IgD-negative memory B cell (primary cell): ENCODE data around the gene RAPGEF4. TPM values are rescaled to one million over a fixed set of nuclear protein-coding genes. Genes with fewer than 3 reads are reported as not detected.
"Not testable (repeated sequence)": the region's sequence is repeated elsewhere in the genome, so short reads cannot be mapped to it uniquely, and the experiment has no call there.

Experiments used
- H3K27ac Mint-ChIP-seq, 3 donors: one replicate each; pipeline ENCODE4 v1.8.0; 2020 to 2022; ENCODE audit warnings: mild to moderate bottlenecking in 3 of 3, mixed read lengths in 3 of 3, moderate library complexity in 1 of 3
- H3K27me3 Mint-ChIP-seq: one replicate; pipeline ENCODE4 v1.8.0; 2021; ENCODE audit warnings: mixed read lengths
- H3K36me3 Mint-ChIP-seq: one replicate; pipeline ENCODE4 v1.8.0; 2020; ENCODE audit warnings: mild to moderate bottlenecking, mixed read lengths
- H3K4me1 Mint-ChIP-seq, 3 donors: one replicate each; pipeline ENCODE4 v1.8.0; 2020 to 2022; ENCODE audit warnings: mixed read lengths in 3 of 3, mild to moderate bottlenecking in 1 of 3
- H3K4me3 Mint-ChIP-seq, 4 donors: one replicate each; pipeline ENCODE4 v1.8.0; 2020 to 2022; ENCODE audit warnings: mild to moderate bottlenecking in 4 of 4, mixed read lengths in 4 of 4, moderate library complexity in 3 of 4
- H3K9me3 Mint-ChIP-seq, 3 donors: one replicate each; pipeline ENCODE4 v1.8.0; 2020 to 2021; ENCODE audit warnings: mixed read lengths in 3 of 3, mild to moderate bottlenecking in 1 of 3
- polyA plus RNA-seq: library from polyadenylated mRNA; unstranded; fragments of 300-500 nt; fragmentation: Illumina TruSeq; gene quantifications from one replicate; pipeline ENCODE4 v1.2.3, GENCODE V29; 2021

The RAPGEF4 gene
- polyA plus RNA-seq, 1 donor from 2014 or later = not detected

GRCh38 chr2:173038257-173038656 lies 302.6 kb downstream of the RAPGEF4 start:
- not testable (repeated sequence) for H3K27me3 Mint-ChIP-seq, H3K9me3 Mint-ChIP-seq, H3K27ac Mint-ChIP-seq, H3K36me3 Mint-ChIP-seq, H3K4me1 Mint-ChIP-seq
- H3K4me3 Mint-ChIP-seq = peak overlapping the region in 1 of 4 donors; percentile 56

DNA sequence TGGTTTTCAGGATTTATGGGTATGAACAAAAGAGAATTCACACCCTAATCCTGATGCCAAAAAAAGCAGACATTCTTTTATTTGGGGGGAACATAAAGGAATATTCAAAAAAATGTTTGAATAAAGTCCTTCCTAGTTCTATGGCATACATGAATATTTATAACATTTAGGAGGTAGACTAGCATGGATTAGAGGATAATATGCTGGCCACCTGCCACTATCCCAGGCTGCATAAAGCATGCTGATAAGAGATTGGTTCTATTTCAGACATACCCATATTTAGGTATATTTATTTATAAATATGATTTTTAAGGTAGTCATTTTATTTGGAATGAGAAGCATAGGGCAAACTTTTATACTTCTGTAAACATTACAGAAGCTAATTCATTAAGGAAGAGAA lies 305.1 kb downstream of the RAPGEF4 start:
- no peaks in the 10 kb centered on the region for H3K9me3 Mint-ChIP-seq
- no peak overlapping the region for H3K27ac Mint-ChIP-seq
- peaks cover 5 to 7% (median 6%) of the 10 kb centered on the region in 3 donors for H3K4me1 Mint-ChIP-seq
- no peaks in the 10 kb centered on the region for H3K36me3 Mint-ChIP-seq
- H3K27me3 Mint-ChIP-seq = no peaks in the 10 kb centered on the region
- H3K4me3 Mint-ChIP-seq = no peak overlapping the region

DNA sequence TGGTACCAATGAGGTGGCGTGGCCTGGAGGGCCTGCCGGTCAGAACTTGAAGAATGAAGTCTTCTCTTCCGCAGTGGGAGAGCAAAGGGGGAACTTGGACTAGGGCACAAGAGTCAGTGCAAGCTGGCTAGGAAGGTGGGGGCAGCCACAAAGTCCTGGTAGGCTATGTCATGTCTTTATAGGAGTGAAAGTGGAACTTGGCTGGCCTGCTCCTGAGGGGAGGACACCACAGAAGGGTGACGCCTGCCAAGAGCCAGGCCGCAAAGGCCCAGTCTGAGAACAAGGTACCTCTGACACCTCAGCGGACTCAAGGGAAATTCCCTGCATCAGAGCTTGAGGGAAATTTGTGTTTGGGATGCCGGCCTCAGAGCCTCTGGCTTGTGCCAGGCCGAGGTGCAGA lies 307.8 kb downstream of the RAPGEF4 start:
- Mint-ChIP-seq H3K36me3 (no peaks in the 10 kb centered on the region), H3K27ac (no peak overlapping the region), H3K27me3 (no peaks in the 10 kb centered on the region)

DNA sequence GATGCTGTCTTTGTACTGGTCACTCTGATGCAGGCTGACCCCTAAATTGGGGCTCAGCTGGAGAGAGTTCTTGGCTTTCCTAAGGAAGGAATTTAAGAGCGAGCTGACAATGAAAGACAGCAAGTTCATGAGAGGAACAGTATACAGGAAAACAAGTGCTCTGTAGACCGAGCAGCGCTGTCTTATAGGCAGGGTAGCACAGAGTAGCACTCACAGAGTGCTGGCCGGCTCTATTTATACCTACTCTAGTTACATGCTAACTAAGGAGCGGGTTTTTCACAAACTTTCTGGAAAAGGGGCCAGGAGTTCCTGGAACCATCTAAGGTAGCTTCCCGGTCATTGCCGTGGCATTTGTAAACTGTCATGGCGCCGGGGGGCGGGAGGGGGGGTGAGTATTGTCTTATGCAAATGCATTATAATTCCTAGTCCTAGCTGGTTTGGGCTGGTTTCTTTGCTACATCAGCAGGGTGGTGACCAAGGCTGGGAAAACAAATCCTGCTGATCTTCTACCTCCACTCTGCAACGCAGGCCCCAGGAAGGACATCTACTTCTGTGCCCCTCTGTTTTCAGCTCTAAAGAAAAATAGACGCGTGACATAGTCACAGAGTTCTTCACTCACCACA lies 308.4 kb downstream of the RAPGEF4 start:
- H3K27ac Mint-ChIP-seq = no peak overlapping the region
- H3K9me3 Mint-ChIP-seq = no peaks in the 10 kb centered on the region
- peaks cover 0 to 1% (median 0%) of the 10 kb centered on the region in 3 donors for H3K4me1 Mint-ChIP-seq
- H3K27me3 Mint-ChIP-seq = no peaks in the 10 kb centered on the region
- H3K4me3 Mint-ChIP-seq = no peak overlapping the region
- no peaks in the 10 kb centered on the region for H3K36me3 Mint-ChIP-seq

More for the DNA sequence above, 307.8 kb downstream of the RAPGEF4 start:
- H3K4me3 Mint-ChIP-seq = no peak overlapping the region
- H3K4me1 Mint-ChIP-seq = peaks cover 0 to 1% (median 0%) of the 10 kb centered on the region in 3 donors
- no peaks in the 10 kb centered on the region for H3K9me3 Mint-ChIP-seq

GRCh38 chr2:173044686-173045085 lies 309.0 kb downstream of the RAPGEF4 start:
- Mint-ChIP-seq H3K4me3 (no peak overlapping the region), H3K4me1 (peaks cover 0 to 3% (median 0%) of the 10 kb centered on the region in 3 donors), H3K27ac (no peak overlapping the region), H3K36me3 (no peaks in the 10 kb centered on the region), H3K27me3 (no peaks in the 10 kb centered on the region), H3K9me3 (peaks cover 0 to 2% (median 0%) of the 10 kb centered on the region in 3 donors)

- H3K4me1 Mint-ChIP-seq = peaks cover 0 to 3% (median 0%) of the 10 kb centered on the region in 3 donors
- H3K27ac Mint-ChIP-seq = no peak overlapping the region
- no peaks in the 10 kb centered on the region for H3K27me3 Mint-ChIP-seq
- no peak overlapping the region for H3K4me3 Mint-ChIP-seq
- H3K36me3 Mint-ChIP-seq = no peaks in the 10 kb centered on the region
- peaks cover 0 to 2% (median 0%) of the 10 kb centered on the region in 3 donors for H3K9me3 Mint-ChIP-seq
These were observed 309.5 kb downstream of the RAPGEF4 start for GRCh38 chr2:173045181-173045580.

- Mint-ChIP-seq H3K4me3 (no peak overlapping the region), H3K36me3 (no peaks in the 10 kb centered on the region), H3K27me3 (no peaks in the 10 kb centered on the region), H3K9me3 (peaks cover 0 to 2% (median 0%) of the 10 kb centered on the region in 3 donors), H3K27ac (no peak overlapping the region), H3K4me1 (peaks cover 0 to 3% (median 0%) of the 10 kb centered on the region in 3 donors)
These were observed 312.9 kb downstream of the RAPGEF4 start for GRCh38 chr2:173048522-173048896.

DNA sequence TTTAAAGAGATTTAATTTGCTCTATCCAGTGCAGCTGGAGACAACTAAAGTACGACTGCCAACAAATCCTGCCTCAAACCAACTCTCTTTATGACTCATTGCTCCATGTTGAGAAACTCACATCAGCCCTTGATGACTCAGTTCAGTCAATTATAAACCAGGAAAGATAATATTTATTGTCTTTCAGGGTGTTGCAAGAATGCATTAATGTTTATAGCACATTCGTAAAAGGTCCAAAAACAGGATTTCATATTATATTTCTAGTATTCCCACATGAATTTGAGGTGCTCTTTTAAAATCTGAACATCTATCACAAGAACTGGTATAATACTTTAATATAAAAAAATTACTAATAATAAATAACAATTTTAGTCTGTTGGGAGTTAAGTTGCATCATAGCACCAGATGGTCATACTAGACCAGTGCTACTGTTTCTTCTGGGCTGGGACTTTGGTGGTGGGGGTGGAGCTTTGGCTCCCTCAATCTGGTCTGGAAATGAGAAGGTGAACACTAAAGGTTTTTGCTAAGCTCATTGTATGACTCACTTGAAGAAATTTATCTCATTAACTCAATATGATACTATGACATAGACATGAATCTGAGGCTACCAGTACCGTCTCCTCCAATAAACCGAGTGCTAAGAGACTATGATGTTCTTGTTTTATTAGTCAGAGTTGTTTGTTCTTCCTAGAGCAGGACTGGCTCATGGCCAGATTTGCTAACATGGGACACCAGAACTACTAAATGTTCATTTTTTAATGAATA lies 313.4 kb downstream of the RAPGEF4 start:
- Mint-ChIP-seq H3K9me3 (peaks cover 0 to 2% (median 0%) of the 10 kb centered on the region in 3 donors), H3K4me1 (peaks cover 0 to 3% (median 0%) of the 10 kb centered on the region in 3 donors), H3K27me3 (no peaks in the 10 kb centered on the region), H3K36me3 (no peaks in the 10 kb centered on the region), H3K4me3 (no peak overlapping the region), H3K27ac (no peak overlapping the region)

- peaks cover 0 to 2% (median 0%) of the 10 kb centered on the region in 3 donors for H3K9me3 Mint-ChIP-seq
- H3K27me3 Mint-ChIP-seq = no peaks in the 10 kb centered on the region
- H3K4me1 Mint-ChIP-seq = peaks cover 0 to 3% (median 0%) of the 10 kb centered on the region in 3 donors
- H3K27ac Mint-ChIP-seq = no peak overlapping the region
- no peak overlapping the region for H3K4me3 Mint-ChIP-seq
- no peaks in the 10 kb centered on the region for H3K36me3 Mint-ChIP-seq
These were observed 314.2 kb downstream of the RAPGEF4 start for GRCh38 chr2:173049831-173050230.

- no peak overlapping the region for H3K27ac Mint-ChIP-seq
- H3K9me3 Mint-ChIP-seq = peaks cover 0 to 2% (median 0%) of the 10 kb centered on the region in 3 donors
- no peaks in the 10 kb centered on the region for H3K36me3 Mint-ChIP-seq
- no peak overlapping the region for H3K4me3 Mint-ChIP-seq
- peaks cover 0 to 2% (median 0%) of the 10 kb centered on the region in 3 donors for H3K4me1 Mint-ChIP-seq
- no peaks in the 10 kb centered on the region for H3K27me3 Mint-ChIP-seq
These were observed 315.0 kb downstream of the RAPGEF4 start for GRCh38 chr2:173050684-173051083.

- Mint-ChIP-seq H3K27ac (no peak overlapping the region), H3K36me3 (no peaks in the 10 kb centered on the region), H3K9me3 (peaks cover 0 to 2% (median 0%) of the 10 kb centered on the region in 3 donors), H3K27me3 (no peaks in the 10 kb centered on the region), H3K4me1 (peaks cover 0 to 2% (median 0%) of the 10 kb centered on the region in 3 donors), H3K4me3 (no peak overlapping the region)
These were observed 316.0 kb downstream of the RAPGEF4 start for GRCh38 chr2:173051463-173052215.

GRCh38 chr2:173053043-173053699 lies 317.5 kb downstream of the RAPGEF4 start:
- Mint-ChIP-seq H3K27me3 (peaks cover 3% of the 10 kb centered on the region), H3K9me3 (peaks cover 0 to 2% (median 0%) of the 10 kb centered on the region in 3 donors), H3K36me3 (no peaks in the 10 kb centered on the region), H3K4me1 (peaks cover 0 to 2% (median 0%) of the 10 kb centered on the region in 3 donors), H3K27ac (no peak overlapping the region), H3K4me3 (no peak overlapping the region)

DNA sequence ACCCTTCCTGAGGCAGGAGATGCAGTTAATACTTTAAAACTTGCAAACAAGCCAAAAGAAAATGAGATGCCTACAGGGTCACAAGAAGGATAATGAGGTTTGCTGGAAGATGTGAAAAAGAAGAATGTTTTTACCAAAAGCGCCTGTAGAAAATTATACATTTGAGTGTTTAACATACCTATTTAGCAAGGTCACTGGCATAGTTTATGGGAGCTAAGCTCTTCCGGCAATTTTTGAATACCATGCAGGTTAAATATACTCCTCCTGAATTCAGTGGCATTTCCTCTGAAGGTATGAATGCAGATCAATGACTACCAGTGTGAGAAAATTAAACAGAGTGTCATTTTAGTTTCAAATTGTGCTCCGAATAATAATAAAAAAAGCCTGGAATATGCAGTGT lies 318.8 kb downstream of the RAPGEF4 start:
- Mint-ChIP-seq H3K9me3 (peaks cover 0 to 4% (median 0%) of the 10 kb centered on the region in 3 donors), H3K27me3 (peaks cover 3% of the 10 kb centered on the region), H3K36me3 (no peaks in the 10 kb centered on the region), H3K27ac (no peak overlapping the region), H3K4me1 (peaks cover 4 to 8% (median 6%) of the 10 kb centered on the region in 3 donors), H3K4me3 (no peak overlapping the region)

- Mint-ChIP-seq H3K4me3 (no peak overlapping the region), H3K27ac (no peak overlapping the region), H3K27me3 (peaks cover 3% of the 10 kb centered on the region), H3K36me3 (no peaks in the 10 kb centered on the region), H3K4me1 (peaks cover 12 to 16% (median 14%) of the 10 kb centered on the region in 3 donors), H3K9me3 (peaks cover 0 to 4% (median 0%) of the 10 kb centered on the region in 3 donors)
These were observed 321.2 kb downstream of the RAPGEF4 start for GRCh38 chr2:173056705-173057364.
